GM23338 (cell line): Measurements from ENCODE around the gene KRT16. TPM values are rescaled to one million over a fixed set of nuclear protein-coding genes. Genes with fewer than 3 reads are reported as not detected.
"Not testable (repeated sequence)": the region's sequence is repeated elsewhere in the genome, so short reads cannot be mapped to it uniquely, and the experiment has no call there.

Experiments used
- ATAC-seq: fragments of 200-7000 bp; cut with Tn5 transposase; 3 replicates; pipeline ENCODE4 v1.9.1; 2020
- DNase-seq: peaks from one replicate; pipeline ENCODE4 v3.0.0-alpha.2; 2015; ENCODE audit warnings: low spot score
- H2AFZ ChIP-seq: fragments of 200-600 bp; sonication (generic); 2 replicates; pipeline ENCODE4 v1.8.0; 2016; ENCODE audit warnings: antibody characterized with exemption, mild to moderate bottlenecking, moderate library complexity
- H3F3A ChIP-seq: fragments of 200-600 bp; sonication (generic); replicated peaks from 2 replicates; pipeline ENCODE4 v1.8.0; 2017; ENCODE audit warnings: antibody characterized with exemption, mixed run types, low read depth
- H3K27ac ChIP-seq: fragments of 200-600 bp; sonication (generic); 2 replicates; pipeline ENCODE4 v1.6.1; 2016; ENCODE audit warnings: low read depth
- H3K27me3 ChIP-seq: fragments of 200-600 bp; sonication (generic); 2 replicates; pipeline ENCODE4 v1.8.0; 2016; ENCODE audit warnings: mild to moderate bottlenecking, mixed run types, moderate library complexity; ENCODE audit not compliant: insufficient read depth
- H3K36me3 ChIP-seq: fragments of 200-600 bp; sonication (generic); 2 replicates; pipeline ENCODE4 v1.8.0; 2016; ENCODE audit warnings: mild to moderate bottlenecking; ENCODE audit not compliant: insufficient read depth
- H3K4me1 ChIP-seq: fragments of 200-600 bp; sonication (generic); 2 replicates; pipeline ENCODE4 v1.8.0; 2016; ENCODE audit warnings: mild to moderate bottlenecking, moderate library complexity; ENCODE audit not compliant: insufficient read depth
- H3K4me2 ChIP-seq: fragments of 200-600 bp; sonication (generic); 2 replicates; pipeline ENCODE4 v1.7.1; 2017; ENCODE audit warnings: mixed run types
- H3K4me3 ChIP-seq: fragments of 200-600 bp; sonication (generic); 2 replicates; pipeline ENCODE4 v1.6.1; 2016; ENCODE audit warnings: mixed run types
- H3K79me2 ChIP-seq: fragments of 200-600 bp; sonication (generic); replicated peaks from 2 replicates; pipeline ENCODE4 v1.8.0; 2017; ENCODE audit warnings: mild to moderate bottlenecking; ENCODE audit not compliant: insufficient read depth
- H3K9me2 ChIP-seq: fragments of 200-600 bp; sonication (generic); 2 replicates; pipeline ENCODE4 v1.8.0; 2017; ENCODE audit not compliant: insufficient read depth
- H4K20me1 ChIP-seq: fragments of 200-600 bp; sonication (generic); replicated peaks from 2 replicates; pipeline ENCODE4 v1.8.0; 2017; ENCODE audit warnings: mild to moderate bottlenecking; ENCODE audit not compliant: insufficient read depth
- H3K27ac Mint-ChIP-seq: 2 replicates; pipeline ENCODE4 v1.8.0; 2020; ENCODE audit warnings: inconsistent platforms, mild to moderate bottlenecking, moderate library complexity, mixed read lengths
- H3K27me3 Mint-ChIP-seq: 3 replicates; pipeline ENCODE4 v1.8.0; 2022; ENCODE audit warnings: low read depth, mild to moderate bottlenecking, moderate library complexity, mixed read lengths, inconsistent platforms; ENCODE audit not compliant: insufficient read depth, poor library complexity
- H3K36me3 Mint-ChIP-seq: 3 replicates; pipeline ENCODE4 v1.8.0; 2021; ENCODE audit warnings: low read depth, mild to moderate bottlenecking, inconsistent platforms, moderate library complexity, mixed read lengths
- H3K4me1 Mint-ChIP-seq: 3 replicates; pipeline ENCODE4 v1.8.0; 2020; ENCODE audit warnings: mild to moderate bottlenecking, inconsistent platforms, mixed read lengths
- H3K4me3 Mint-ChIP-seq: 3 replicates; pipeline ENCODE4 v1.8.0; 2021; ENCODE audit warnings: moderate library complexity, mild to moderate bottlenecking, inconsistent platforms, mixed read lengths
- H3K9me3 Mint-ChIP-seq: 3 replicates; pipeline ENCODE4 v1.8.0; 2020; ENCODE audit warnings: moderate library complexity, mild to moderate bottlenecking, inconsistent platforms, mixed read lengths
- CTCF ChIP-seq, 2 experiments: fragments of 200-600 bp in 1 of 2; sonication (generic) in 1 of 2; conservative IDR thresholded peaks; 2 replicates each; pipeline versions ENCODE4 v1.5.1 to v1.6.1; 2016 to 2017; ENCODE audit warnings: antibody characterized with exemption in 2 of 2, low read depth in 2 of 2, mild to moderate bottlenecking in 2 of 2, moderate library complexity in 1 of 2
- ETS1 ChIP-seq: IDR thresholded peaks from 2 replicates; pipeline ENCODE4 v1.6.1; 2016; ENCODE audit warnings: antibody characterized with exemption
- REST ChIP-seq: IDR thresholded peaks from one replicate; pipeline ENCODE4 v1.6.1; 2018; ENCODE audit warnings: antibody characterized with exemption; ENCODE audit not compliant: unreplicated experiment
- ZNF331 ChIP-seq: fragments of 250-450 bp; sonication (Bioruptor Pico); IDR thresholded peaks from 2 replicates; pipeline ENCODE4 v1.5.0; 2020; ENCODE audit warnings: low read depth, mild to moderate bottlenecking, moderate library complexity
- polyA plus RNA-seq: library from polyadenylated mRNA; unstranded; fragments of >200 nt; fragmentation: Nextera tagmentation; extraction: Ambion mirVana; gene quantifications from 2 replicates; pipeline ENCODE4 v1.2.1, GENCODE V29; 2016
- total RNA-seq: library from RNA; depleted of rRNA; stranded (reverse); fragments of >200 nt; shearing (Covaris generic); gene quantifications from 2 replicates; pipeline ENCODE4 v1.2.3, GENCODE V29; 2014

Gene KRT16
- total and polyA plus RNA-seq, 2 experiments from 2014 or later = not detected

DNA sequence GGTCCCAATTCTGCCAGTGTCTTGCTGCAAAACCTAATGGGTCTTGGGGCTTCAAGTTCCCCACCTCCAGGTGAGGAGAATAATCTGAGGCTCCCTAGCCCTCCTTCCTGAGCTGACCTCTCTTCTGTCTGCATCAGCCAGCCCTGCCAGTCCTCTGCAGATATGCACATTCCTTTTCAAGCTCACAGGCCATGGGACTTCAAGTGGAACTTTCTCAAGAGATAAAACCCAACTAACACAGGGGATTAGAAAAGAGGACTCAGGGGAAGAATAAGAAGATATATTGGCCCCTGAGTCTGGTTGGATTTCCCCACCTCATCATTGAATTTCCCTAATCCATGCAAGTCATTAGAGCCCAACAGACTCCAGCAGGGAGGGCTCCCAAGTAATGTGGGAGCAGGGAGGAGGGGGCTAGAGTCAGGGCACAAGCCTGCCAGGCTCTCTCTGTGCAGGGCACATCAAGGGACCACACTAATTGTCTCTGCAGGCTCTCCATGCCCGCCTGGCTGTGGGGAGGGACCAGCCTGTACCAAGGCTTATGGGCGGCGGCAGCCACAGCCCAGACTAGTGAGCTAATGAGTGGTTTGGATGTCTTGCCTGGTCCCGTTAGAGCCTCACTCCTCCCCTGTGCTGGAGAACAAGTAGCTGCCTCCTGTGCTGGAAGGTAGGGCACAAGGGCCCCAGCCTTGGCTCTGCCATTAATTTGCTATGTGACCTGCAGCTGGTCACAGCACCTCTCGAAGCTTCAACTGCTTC, 27.1 kb downstream of the KRT16 start:
- Mint-ChIP-seq H3K9me3 (no peaks in the 10 kb centered on the region; the same call in 1 of the 3 replicates), H3K4me3 (no peak overlapping the region)

GRCh38 chr17:41584331-41584927, 28.1 kb downstream of the KRT16 start:
- not testable (repeated sequence) for H3K27ac ChIP-seq, H3K4me3 Mint-ChIP-seq, H3K9me3 Mint-ChIP-seq, H3K9me2 ChIP-seq, ATAC-seq, H2AFZ ChIP-seq, H3K36me3 ChIP-seq, H3K36me3 Mint-ChIP-seq, DNase-seq, H3K27ac Mint-ChIP-seq, H3K4me2 ChIP-seq, H3K79me2 ChIP-seq, H3K4me1 Mint-ChIP-seq, H4K20me1 ChIP-seq, H3F3A ChIP-seq, H3K4me1 ChIP-seq, H3K27me3 ChIP-seq, H3K4me3 ChIP-seq
- peaks cover 11% of the 10 kb centered on the region for H3K27me3 Mint-ChIP-seq

More for the DNA sequence above, 27.1 kb downstream of the KRT16 start:
- Histone ChIP-seq H3K27me3 (no peaks in the 10 kb centered on the region), H3K9me2 (peaks cover 2% of the 10 kb centered on the region; the same call in 1 of the 2 replicates), H3K27ac (no peak overlapping the region), H3K4me3 (no peak overlapping the region), H3F3A (no peaks in the 10 kb centered on the region), H3K4me2 (no peak overlapping the region), H3K4me1 (no peaks in the 10 kb centered on the region), H3K36me3 (no peaks in the 10 kb centered on the region), H2AFZ (no peak overlapping the region), H4K20me1 (no peaks in the 10 kb centered on the region), H3K79me2 (no peaks in the 10 kb centered on the region)
- H3K27ac Mint-ChIP-seq = no peak overlapping the region
- H3K4me1 Mint-ChIP-seq = peaks cover 4% of the 10 kb centered on the region
- no peak for TF ChIP-seq ZNF331
- no peak for TF ChIP-seq REST
- no peak for TF ChIP-seq ETS1
- TF ChIP-seq CTCF (conservative IDR thresholded peaks at IDR 0.05; ENCODE audit: low read depth in 2 of 2) = no peak
- H3K36me3 Mint-ChIP-seq = no peaks in the 10 kb centered on the region; the same call in 2 of the 3 replicates
- H3K27me3 Mint-ChIP-seq = peaks cover 5% of the 10 kb centered on the region
- no peak for ATAC-seq
- DNase-seq = no peak
